GM21737 (cell line): Measurements from ENCODE around the gene NKD1.
A peak's percentile ranks its signal among the peaks of the same experiment; 100 is the strongest.

Experiments
- ATAC-seq: cut with Tn5 transposase; IDR thresholded peaks from one replicate; pipeline ENCODE4 v1.9.1; 2021; ENCODE audit warnings: mild to moderate bottlenecking, moderate library complexity; ENCODE audit not compliant: unreplicated experiment

Gene NKD1

DNA sequence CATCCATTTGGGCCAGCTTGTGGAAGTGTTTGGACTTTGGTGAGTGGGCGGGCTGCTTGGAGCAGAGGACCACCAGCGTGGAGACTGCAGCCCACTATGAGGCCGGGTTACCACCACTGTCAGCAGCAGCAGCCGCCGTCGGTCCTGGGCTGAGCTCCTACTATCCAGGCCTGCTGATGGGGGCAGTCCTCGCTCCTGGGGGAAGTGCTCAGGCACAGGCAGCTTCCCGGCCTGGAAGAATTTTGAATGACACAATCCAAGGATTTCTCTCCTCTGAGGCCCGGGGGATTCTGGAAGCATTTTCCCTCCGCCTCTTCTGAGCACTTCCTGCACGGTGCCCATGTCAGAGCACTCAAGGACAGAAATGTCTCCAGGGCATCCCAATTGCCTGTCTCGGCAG lies 139.9 kb downstream of the NKD1 start:
- no peak for ATAC-seq

DNA sequence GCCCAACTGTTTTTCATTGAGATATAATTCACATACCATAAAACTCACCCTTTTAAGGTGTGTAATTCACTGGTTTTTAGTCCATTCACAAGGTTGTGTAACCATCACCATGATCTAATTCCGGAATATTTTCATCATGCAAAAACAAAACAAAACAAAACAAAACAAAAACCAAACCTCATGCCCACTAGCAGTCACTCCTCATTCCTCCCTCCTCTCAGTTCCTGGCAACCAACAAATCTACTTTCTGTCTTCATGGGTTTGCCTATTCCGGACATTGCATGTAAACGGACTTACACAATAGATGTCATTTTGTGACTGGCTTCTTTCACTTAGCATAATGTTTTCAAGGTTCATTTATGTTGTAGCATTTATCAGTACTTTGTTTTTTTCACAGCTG lies 140.7 kb downstream of the NKD1 start:
- no peak for ATAC-seq

DNA sequence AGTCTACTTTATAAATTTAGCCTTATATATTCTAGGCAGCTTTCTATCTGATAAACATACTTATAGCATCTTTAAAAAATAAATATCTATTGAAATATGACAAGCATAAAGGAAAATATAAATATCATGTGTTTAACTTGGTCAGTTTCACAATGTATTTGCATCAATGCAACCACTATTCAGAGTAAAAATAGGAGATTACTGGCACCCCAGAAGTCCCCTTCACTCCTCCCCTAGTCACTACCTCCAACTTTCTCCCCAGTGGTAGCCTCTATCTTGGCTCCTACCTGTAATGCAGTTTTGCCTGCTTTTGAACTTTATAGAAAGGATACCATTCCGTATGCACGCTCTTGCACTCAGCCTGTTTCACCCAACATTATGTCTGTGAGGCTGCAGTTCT lies 142.0 kb downstream of the NKD1 start:
- no peak for ATAC-seq

DNA sequence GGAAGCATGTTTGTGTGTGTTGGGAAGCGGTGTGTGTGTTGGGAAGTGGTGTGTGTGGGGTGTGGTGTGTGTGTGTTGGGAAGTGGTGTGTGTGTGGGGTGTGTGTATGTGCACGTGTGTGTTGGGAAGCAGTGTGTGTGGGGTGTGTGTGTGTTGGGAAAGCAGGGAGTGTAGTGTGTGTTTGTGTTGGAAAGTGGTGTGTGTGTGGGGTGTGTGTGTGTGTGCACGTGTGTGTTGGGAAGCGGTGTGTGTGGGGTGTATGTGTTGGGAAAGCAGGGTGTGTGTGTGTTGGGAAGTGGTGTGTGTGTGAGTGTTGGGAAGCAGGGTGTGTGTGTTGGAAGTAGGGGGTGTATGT lies 144.4 kb downstream of the NKD1 start:
- no peak for ATAC-seq

DNA sequence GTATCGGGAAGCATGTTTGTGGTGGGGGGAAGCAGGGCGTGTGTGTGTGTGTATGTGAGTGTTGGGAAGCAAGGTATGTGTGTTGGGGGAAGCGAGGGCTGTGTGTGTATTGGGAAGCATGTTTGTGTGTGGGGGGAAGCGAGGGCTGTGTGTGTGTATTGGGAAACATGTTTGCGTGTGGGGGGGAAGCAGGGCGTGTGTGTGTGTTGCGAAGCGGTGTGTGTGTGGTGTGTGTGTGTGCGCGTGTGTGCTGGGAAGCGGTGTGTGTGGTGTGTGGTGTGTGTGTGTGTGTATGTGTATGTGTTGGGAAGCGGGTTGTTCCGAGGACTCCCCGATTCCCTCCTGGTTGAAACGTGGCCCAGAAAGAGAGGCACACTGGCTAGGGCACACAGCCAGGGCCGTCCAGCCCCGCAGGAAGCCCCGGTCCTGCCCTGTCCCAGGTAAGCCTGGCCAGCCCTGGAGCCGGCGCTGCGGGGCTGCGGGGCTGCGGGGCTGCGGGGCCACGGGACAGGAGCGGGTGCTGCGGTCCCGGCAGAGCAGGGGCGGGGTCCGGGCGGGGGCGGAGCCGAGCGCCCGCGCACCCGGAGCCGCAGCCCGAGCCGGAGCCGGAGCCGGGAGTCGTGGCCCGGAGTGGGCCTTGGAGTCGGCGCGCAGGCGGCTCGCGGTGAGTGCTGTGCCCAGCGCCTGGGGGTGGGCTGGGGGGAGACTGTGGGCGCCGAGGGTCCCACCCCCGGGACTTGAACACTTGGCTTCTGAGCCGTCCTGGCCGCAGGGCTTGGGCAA lies 145.0 kb downstream of the NKD1 start, which contains the start of gene NOD2:
NOD2 (plus strand) TSS at position 608 of the 783 bp plus-strand sequence. CDS start 5,890 bp downstream, outside the sequence.
- no peak for ATAC-seq

DNA sequence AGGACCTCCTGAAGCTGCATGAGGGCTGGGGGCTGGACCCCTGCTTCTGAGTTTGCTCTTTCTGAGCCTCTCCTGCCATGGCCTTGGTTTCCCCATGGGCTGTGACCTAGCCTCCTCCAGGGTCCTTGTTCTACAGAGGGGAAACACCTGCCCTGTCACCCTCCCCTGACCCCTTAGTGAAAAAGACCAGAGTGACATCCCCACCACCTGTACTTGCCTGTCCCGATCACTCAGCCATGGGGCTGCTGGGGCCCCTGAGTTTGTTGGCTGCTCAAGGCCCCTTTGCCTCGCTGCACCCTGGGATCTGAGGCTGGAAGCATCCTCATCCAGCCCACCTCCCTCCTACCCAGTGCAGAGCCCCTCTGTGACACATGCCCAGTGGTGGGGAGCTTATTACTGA lies 146.0 kb downstream of the NKD1 start:
- no peak for ATAC-seq

DNA sequence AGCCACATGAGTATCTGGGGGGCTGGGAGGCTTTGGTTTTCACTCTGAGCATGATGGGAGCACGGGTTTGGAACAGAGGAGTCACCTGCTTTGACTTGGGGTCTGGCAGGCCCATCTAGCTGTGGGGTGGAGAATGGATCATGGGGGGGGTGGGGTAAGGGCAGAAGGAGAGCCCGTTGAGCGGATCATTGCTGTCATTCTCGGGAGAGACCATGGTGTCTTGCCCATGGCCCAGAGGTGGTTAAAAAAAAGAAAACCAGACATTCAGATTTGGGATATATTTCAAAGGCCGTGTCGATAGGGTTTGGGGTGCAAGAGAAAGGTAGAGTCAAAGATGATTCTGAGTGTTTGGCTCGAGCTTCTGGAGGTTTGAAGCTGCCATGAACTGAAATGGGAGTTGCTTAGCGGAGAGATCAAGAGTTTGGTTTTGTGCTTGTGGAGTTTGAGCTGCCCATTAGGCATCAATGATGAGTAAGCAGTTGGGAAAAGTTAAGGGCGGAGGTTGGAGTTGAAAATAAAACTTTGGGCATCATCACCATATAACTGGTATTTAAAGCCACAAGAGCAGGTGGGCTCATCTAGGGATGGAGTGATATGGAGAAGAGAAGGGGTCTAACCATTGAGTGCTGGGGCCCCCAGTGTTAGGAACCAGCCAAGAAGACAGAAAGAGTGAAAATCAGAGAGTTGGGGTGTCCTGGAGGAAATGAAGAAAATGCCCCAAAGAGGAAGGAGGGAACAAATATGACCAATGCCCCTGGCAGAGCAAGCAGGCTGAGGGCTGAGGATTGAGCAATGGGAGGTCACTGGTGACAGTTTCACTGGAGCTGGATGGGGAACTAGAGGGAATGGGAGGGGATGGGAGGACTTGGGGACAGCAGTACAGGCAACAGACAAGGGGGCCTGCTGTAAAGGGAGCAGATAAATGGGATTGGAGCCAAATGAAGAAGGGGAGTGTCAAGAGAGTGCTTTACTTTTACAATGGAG lies 147.1 kb downstream of the NKD1 start:
- no peak for ATAC-seq

DNA sequence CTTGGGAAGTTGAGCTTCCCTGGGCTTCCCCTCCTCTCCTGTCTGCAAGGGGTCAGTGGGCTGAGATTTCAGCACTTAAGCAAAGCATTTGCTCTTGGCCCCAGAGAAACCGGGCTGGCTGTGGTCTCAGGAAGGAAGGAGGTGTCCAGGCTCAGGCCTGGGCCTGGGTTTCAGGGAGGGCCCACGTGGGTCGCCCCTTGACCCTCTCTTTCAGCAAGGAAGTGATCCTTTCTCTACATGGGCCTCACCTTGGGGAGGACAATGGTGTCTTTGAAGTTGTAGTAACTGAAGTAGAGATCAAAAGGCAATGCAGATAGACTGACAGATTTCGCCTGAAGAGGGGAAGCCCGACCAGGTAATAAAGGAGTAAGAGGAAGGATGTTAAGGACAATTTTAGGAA lies 147.9 kb downstream of the NKD1 start:
- peak; percentile 39 for ATAC-seq

DNA sequence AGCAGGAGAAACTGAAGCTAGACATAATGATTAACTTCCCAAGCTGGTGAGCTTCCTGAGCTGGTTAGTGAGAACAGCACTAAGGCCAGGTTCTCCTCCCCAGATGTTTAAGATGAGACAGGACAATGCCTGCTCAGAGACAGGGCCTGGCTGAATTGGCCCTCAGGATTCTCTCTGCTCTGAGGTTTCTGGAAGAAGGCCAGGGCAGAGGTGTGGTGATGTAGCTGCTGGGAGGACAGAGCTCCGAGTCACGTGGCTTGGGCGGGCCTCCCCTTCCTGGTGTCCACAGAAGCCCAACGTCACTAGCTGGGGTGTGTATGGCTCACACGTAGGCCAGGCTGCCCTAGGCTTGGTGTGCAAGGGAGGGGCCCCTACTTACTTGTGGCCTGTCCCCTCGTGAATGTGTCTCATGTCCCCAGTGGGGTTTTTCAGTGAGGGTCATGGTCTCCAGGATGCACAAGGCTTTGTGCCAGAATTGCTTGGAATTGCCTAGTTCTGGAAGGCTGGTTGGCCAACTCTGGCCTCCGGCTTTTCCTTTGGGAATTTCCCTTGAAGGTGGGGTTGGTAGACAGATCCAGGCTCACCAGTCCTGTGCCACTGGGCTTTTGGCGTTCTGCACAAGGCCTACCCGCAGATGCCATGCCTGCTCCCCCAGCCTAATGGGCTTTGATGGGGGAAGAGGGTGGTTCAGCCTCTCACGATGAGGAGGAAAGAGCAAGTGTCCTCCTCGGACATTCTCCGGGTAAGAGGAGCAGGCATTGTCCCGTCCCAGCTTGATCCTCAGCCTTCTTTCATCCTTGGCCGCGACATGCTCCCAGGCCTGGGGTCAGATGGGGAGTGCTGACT lies 148.6 kb downstream of the NKD1 start:
- ATAC-seq: peak; percentile 46

DNA sequence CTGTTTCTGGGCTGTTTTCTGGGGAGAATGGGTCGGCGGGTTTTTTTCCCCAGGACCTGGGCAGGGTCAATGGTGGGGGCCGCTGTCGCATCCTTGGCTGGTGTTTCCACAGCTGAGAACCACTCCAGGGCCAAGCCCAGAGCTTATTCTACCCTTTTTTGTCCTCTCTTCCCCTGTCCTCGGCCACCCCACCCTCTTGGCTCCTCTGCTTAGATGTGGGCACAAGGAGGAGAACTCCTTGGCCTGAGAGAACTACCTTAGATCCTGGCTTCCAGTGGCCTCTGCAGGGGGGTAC lies 149.2 kb downstream of the NKD1 start:
- ATAC-seq: no peak

DNA sequence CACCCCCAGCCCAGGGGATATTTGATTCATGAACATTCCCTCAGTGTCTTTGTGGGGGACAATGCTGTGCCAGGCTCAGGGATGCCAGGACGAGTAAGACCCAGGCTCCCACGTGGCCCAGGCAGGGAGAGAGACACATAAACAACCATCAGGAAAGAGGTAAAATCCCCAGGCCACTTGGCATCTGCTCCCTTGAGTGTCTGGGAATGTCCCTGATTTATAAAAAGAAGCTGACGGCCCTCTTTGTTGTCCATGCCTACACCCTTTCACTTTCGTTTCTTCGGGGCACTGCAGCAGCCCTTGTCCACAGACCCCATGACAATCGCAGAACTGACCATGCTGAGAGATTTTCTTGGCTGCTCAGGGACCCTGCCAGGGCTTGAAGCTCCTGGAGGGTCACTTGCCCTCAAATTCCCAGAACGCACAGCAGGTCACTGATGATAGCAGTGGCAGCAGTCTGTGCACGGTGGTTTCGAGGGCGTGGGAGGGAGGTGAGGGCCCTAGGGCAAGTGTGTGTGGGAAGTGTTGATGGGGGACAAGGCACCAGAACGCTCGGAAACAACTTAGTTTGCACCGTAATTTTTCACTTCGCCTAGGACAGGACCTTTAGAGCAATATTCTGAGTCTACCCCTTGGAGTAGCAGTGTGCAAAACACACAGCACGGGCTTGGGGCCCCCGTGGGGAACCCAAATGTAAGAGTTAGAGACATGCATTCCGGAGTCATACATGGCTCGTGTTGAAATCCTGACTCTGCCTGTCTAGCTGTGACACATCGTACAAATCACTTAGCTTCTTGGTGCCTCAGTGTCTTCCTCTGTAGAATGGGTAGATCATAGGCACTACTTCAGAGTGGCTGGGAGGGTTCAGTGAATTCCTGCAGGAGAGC lies 149.9 kb downstream of the NKD1 start:
- ATAC-seq: peak; percentile 38
